Measurements from ENCODE around the gene FBP1.

DNA sequence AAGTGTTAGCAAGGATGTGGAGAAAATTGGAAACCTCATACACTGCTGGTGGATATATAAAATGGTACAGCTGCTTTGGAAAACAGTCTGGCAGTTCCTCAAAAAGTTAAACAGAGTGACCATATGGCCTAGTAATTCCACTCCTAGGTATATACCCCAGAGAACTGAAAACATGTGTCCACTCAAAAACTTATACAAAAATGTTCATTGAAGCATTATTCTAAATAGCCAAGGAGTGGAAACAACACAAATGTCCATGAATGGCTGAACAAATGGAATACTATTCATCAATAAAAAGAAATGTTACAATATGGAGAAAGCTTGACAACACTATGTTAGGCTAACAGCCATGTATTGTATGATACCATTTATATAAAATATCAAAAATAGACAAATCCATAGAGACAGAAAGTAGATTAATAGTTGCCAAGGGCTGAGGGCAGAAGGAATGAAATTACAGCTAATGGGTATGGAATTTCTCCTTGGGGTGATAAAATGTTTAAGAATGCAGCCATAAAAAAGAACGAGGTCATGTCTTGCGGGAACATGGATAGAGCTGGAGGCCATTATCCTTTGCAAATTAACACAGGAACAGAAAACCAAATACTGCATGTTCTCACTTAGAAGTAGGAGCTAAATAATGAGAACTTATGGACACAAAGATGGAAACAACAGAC, 33.6 kb upstream of the FBP1 start:
- TF ChIP-seq, protein P1, sequence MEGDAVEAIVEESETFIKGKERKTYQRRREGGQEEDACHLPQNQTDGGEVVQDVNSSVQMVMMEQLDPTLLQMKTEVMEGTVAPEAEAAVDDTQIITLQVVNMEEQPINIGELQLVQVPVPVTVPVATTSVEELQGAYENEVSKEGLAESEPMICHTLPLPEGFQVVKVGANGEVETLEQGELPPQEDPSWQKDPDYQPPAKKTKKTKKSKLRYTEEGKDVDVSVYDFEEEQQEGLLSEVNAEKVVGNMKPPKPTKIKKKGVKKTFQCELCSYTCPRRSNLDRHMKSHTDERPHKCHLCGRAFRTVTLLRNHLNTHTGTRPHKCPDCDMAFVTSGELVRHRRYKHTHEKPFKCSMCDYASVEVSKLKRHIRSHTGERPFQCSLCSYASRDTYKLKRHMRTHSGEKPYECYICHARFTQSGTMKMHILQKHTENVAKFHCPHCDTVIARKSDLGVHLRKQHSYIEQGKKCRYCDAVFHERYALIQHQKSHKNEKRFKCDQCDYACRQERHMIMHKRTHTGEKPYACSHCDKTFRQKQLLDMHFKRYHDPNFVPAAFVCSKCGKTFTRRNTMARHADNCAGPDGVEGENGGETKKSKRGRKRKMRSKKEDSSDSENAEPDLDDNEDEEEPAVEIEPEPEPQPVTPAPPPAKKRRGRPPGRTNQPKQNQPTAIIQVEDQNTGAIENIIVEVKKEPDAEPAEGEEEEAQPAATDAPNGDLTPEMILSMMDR (conservative IDR thresholded peaks at IDR 0.05 in 1 of 2, IDR thresholded peaks at IDR 0.05 in 1 of 2; ENCODE audit: low read depth in 1 of 2, low read length in 2 of 2), result no peak
- TF ChIP-seq EZH2 (IDR thresholded peaks at IDR 0.05; ENCODE audit: low read length, missing control alignments), result no peak
